Measurements from ENCODE around the gene GINS1. TPM values are rescaled to one million over a fixed set of nuclear protein-coding genes. Genes with fewer than 3 reads are reported as not detected.

GINS1 gene
- polyA plus RNA-seq, 1 of the 3 experiments (the other 2 are of a cell fraction), result 5.1 TPM

- Histone ChIP-seq H3K9ac (no peak overlapping the region), H3K36me3 (replicated peaks in 1 of 2; ENCODE audit: control insufficient read depth in 1 of 2, insufficient read depth in 2 of 2, low read length in 1 of 2) (peaks cover 9 to 42% of the 10 kb centered on the region in 2 experiments), H3K9me2 (no peaks in the 10 kb centered on the region), H3F3A (replicated peaks; ENCODE audit: insufficient read depth) (no peaks in the 10 kb centered on the region), H2AFZ (ENCODE audit: low read depth) (no peak overlapping the region), H3K4me1 (ENCODE audit: control insufficient read depth in 1 of 2, insufficient read depth in 2 of 2, low read depth in 1 of 2, low read length in 1 of 2) (no peaks in the 10 kb centered on the region), H3K27me3 (ENCODE audit: insufficient read depth) (no peaks in the 10 kb centered on the region), H3K9me3 (no peaks in the 10 kb centered on the region), H4K20me1 (ENCODE audit: insufficient read depth) (no peaks in the 10 kb centered on the region), H3K4me3 (ENCODE audit: low read depth in 2 of 2, low read length in 1 of 2) (no peak overlapping the region), H3K27ac (ENCODE audit: low read depth in 2 of 2, low read length in 1 of 2) (no peak overlapping the region), H3K4me2 (no peak overlapping the region), H3K79me2 (ENCODE audit: insufficient read depth) (0 out of 2 replicates have a peak, but pooled peaks cover 6% of the 10 kb centered on the region)
- no peak for DNase-seq
- TF ChIP-seq USF2 (IDR thresholded peaks at IDR 0.05; ENCODE audit: borderline replicate concordance, low read depth, low read length) (no peak), RCOR1 (IDR thresholded peaks at IDR 0.05; ENCODE audit: low read length) (no peak), REST (IDR thresholded peaks at IDR 0.05; ENCODE audit: low read depth, low read length) (no peak), ZBTB33 (IDR thresholded peaks at IDR 0.05; ENCODE audit: borderline replicate concordance, low read depth) (no peak), GATA2 (CRISPR knock-in tag; IDR thresholded peaks at IDR 0.05) (no peak), CTCF (IDR thresholded peaks at IDR 0.05) (no peak), NRF1 (IDR thresholded peaks at IDR 0.05; ENCODE audit: low read depth, low read length) (no peak), ELF1 (IDR thresholded peaks at IDR 0.05) (no peak), EP300 (IDR thresholded peaks at IDR 0.05; ENCODE audit: borderline replicate concordance in 1 of 2, low read depth in 1 of 2, low read length in 1 of 2) (no peak)
- ChIA-PET CTCF (no interaction called here), POLR2A (no interaction called here)
- WGBS (ENCODE audit: low lambda C conversion rate), result 95% methylated on average over 32 of the region's 52 CpGs
These were observed 68.9 kb downstream of the GINS1 start for GRCh38 chr20:25476106-25477013.
